Jurkat, Clone E6-1 (cell line): ENCODE results near the gene CACNA1C.
"Not testable (repeated sequence)": the region's sequence is repeated elsewhere in the genome, so short reads cannot be mapped to it uniquely, and the experiment has no call there.

ENCODE experiments used
- DNase-seq: peaks from one replicate; pipeline ENCODE4 v3.0.0-alpha.2; 2011; ENCODE audit warnings: low read depth, low spot score
- H3K4me3 ChIP-seq: 2 replicates; pipeline ENCODE4 v1.5.1; 2011; ENCODE audit warnings: mild to moderate bottlenecking, low read length, control low read depth, moderate library complexity

The CACNA1C gene

GRCh38 chr12:2485681-2486080, 432.9 kb downstream of the CACNA1C start:
- no peak overlapping the region for H3K4me3 ChIP-seq
- no peak for DNase-seq

GRCh38 chr12:2486796-2487195, 434.0 kb downstream of the CACNA1C start:
- H3K4me3 ChIP-seq, result no peak overlapping the region
- DNase-seq, result no peak

- no peak overlapping the region for H3K4me3 ChIP-seq
- no peak for DNase-seq
Observed at GRCh38 chr12:2487278-2487677, 434.5 kb downstream of the CACNA1C start.

- H3K4me3 ChIP-seq, result no peak overlapping the region
- no peak for DNase-seq
Observed at GRCh38 chr12:2488131-2488530, 435.3 kb downstream of the CACNA1C start.

- H3K4me3 ChIP-seq, result no peak overlapping the region
- DNase-seq, result no peak
Observed at GRCh38 chr12:2488596-2488995, 435.8 kb downstream of the CACNA1C start.

- DNase-seq, result no peak
- H3K4me3 ChIP-seq, result no peak overlapping the region
Observed at GRCh38 chr12:2489275-2489674, 436.5 kb downstream of the CACNA1C start.

- H3K4me3 ChIP-seq, result no peak overlapping the region
- no peak for DNase-seq
Observed at GRCh38 chr12:2490831-2491230, 438.0 kb downstream of the CACNA1C start.

- not testable (repeated sequence) for DNase-seq, H3K4me3 ChIP-seq
Observed at GRCh38 chr12:2491349-2491748, 438.6 kb downstream of the CACNA1C start.

GRCh38 chr12:2492236-2492635, 439.4 kb downstream of the CACNA1C start:
- H3K4me3 ChIP-seq, result no peak overlapping the region
- no peak for DNase-seq

- no peak for DNase-seq
- no peak overlapping the region for H3K4me3 ChIP-seq
Observed at GRCh38 chr12:2493086-2493485, 440.3 kb downstream of the CACNA1C start.

- H3K4me3 ChIP-seq, result no peak overlapping the region
- DNase-seq, result no peak
Observed at GRCh38 chr12:2494486-2495192, 441.9 kb downstream of the CACNA1C start.

- no peak for DNase-seq
- H3K4me3 ChIP-seq, result no peak overlapping the region
Observed at GRCh38 chr12:2495417-2496112, 442.8 kb downstream of the CACNA1C start.

- H3K4me3 ChIP-seq, result no peak overlapping the region
- no peak for DNase-seq
Observed at GRCh38 chr12:2498964-2499500, 446.2 kb downstream of the CACNA1C start.

- no peak for DNase-seq
- no peak overlapping the region for H3K4me3 ChIP-seq
Observed at GRCh38 chr12:2501464-2502191, 448.8 kb downstream of the CACNA1C start.

GRCh38 chr12:2503036-2503435, 450.2 kb downstream of the CACNA1C start:
- DNase-seq, result no peak
- no peak overlapping the region for H3K4me3 ChIP-seq

- H3K4me3 ChIP-seq, result no peak overlapping the region
- no peak for DNase-seq
Observed at GRCh38 chr12:2503762-2504161, 451.0 kb downstream of the CACNA1C start.

GRCh38 chr12:2504577-2504976, 451.8 kb downstream of the CACNA1C start:
- no peak for DNase-seq
- no peak overlapping the region for H3K4me3 ChIP-seq

GRCh38 chr12:2507814-2508213, 455.0 kb downstream of the CACNA1C start:
- DNase-seq, result no peak

GRCh38 chr12:2509137-2509536, 456.4 kb downstream of the CACNA1C start:
- no peak for DNase-seq
- H3K4me3 ChIP-seq, result no peak overlapping the region

More at GRCh38 chr12:2507814-2508213, 455.0 kb downstream of the CACNA1C start:
- H3K4me3 ChIP-seq, result no peak overlapping the region

GRCh38 chr12:2510045-2510444, 457.3 kb downstream of the CACNA1C start:
- no peak for DNase-seq
- no peak overlapping the region for H3K4me3 ChIP-seq
